Stimulated activated CD4-positive, alpha-beta T cell treated with anti-CD3 and anti-CD28 coated beads, Interleukin-15, amount 100 ng/mL, for 48 hours (primary cell): ENCODE results near the gene RHBDF1.
"Not testable (repeated sequence)": the region's sequence is repeated elsewhere in the genome, so short reads cannot be mapped to it uniquely, and the experiment has no call there.

Experiments used
- DNase-seq, 2 donors: peaks; one replicate each; pipeline ENCODE4 v3.0.0-alpha.2; 2020; ENCODE audit warnings: low read depth in 2 of 2

The RHBDF1 gene

GRCh38 chr16:37511-37910 is 34.9 kb downstream of the RHBDF1 start:
- no peak for DNase-seq

- no peak for DNase-seq
These were observed 36.0 kb downstream of the RHBDF1 start for GRCh38 chr16:36336-36984.

- no peak for DNase-seq
These were observed 36.6 kb downstream of the RHBDF1 start for GRCh38 chr16:35678-36305.

GRCh38 chr16:35011-35677 is 37.3 kb downstream of the RHBDF1 start:
- DNase-seq, result no peak

- DNase-seq, result no peak
These were observed 37.8 kb downstream of the RHBDF1 start for GRCh38 chr16:34648-34987.

- DNase-seq, result no peak
These were observed 38.4 kb downstream of the RHBDF1 start for GRCh38 chr16:33877-34647.

- DNase-seq, result not testable (repeated sequence)
These were observed 39.1 kb downstream of the RHBDF1 start for GRCh38 chr16:33154-33876.

GRCh38 chr16:30627-31026 is 41.8 kb downstream of the RHBDF1 start:
- DNase-seq, result not testable (repeated sequence)

GRCh38 chr16:25926-26348 is 46.5 kb downstream of the RHBDF1 start:
- not testable (repeated sequence) for DNase-seq

- DNase-seq, result not testable (repeated sequence)
These were observed 48.3 kb downstream of the RHBDF1 start for GRCh38 chr16:24151-24550.

GRCh38 chr16:20886-21285 is 51.5 kb downstream of the RHBDF1 start:
- not testable (repeated sequence) for DNase-seq

- DNase-seq, result not testable (repeated sequence)
These were observed 55.2 kb downstream of the RHBDF1 start for GRCh38 chr16:17062-17765.

- peak; percentile 77 to 92 for DNase-seq
These were observed 61.7 kb downstream of the RHBDF1 start for GRCh38 chr16:10772-11171.

- DNase-seq, result peak in 1 of 2 donors; percentile 12
These were observed 62.3 kb downstream of the RHBDF1 start for GRCh38 chr16:9903-10665.
